ENCODE results near the gene ANXA6. TPM values are rescaled to one million over a fixed set of nuclear protein-coding genes. Genes with fewer than 3 reads are reported as not detected.

The ANXA6 gene
- total and polyA plus RNA-seq, 2 donors from 2014 or later = 107 to 183 TPM

DNA sequence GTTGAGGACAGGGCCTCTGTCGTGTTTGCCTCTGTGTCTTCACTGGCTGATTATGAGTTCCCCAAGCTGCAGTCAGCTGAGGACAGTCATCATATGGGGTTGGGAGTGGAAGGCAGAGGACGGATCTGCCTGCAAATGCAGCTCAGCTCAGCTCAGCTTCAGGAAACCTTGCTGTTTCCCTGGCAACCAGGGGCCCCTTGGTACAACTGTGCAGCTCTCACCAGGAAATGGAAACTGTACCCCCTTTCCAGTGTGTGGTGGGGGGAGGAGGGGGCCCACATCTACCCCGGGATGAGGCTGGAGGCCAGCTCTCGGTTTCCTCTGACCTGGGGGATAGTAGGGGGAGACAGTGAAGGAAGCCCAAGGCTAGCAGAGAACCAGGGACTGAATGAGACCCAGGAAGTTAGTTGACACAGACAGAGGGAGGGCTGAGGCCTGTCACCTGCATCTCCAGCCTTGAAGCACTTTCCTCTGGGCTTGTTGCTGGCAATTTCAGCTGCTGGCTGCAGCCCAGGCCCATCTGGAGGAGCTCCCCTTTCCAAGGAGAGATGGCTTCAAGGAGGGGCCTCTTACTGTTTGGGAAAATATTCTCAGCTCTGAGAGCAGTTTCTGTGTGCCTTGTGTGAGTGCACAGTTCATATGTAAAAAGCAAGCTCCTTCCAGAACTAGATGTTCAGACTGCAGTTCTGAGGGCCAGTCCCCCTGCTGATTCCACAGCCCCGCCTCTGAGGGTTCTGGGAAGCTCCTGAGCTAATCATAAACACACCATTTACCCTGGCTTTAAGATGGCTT, 6.9 kb downstream of the ANXA6 start:
- Histone ChIP-seq H3K4me3 (ENCODE audit: low read length in 3 of 3) (no peak overlapping the region), H3K36me3 (ENCODE audit: control insufficient read depth in 2 of 3, insufficient read depth in 3 of 3, low read length in 3 of 3) (peaks cover 0 to 3% (median 0%) of the 10 kb centered on the region in 3 donors), H3K9me3 (ENCODE audit: control insufficient read depth in 2 of 3, insufficient read depth in 1 of 3, low read length in 3 of 3) (no peaks in the 10 kb centered on the region), H3K9ac (ENCODE audit: low read length in 3 of 3) (peak overlapping the region in 2 of 3 donors; percentile 6 to 30), H3K4me1 (ENCODE audit: control insufficient read depth in 2 of 3, insufficient read depth in 2 of 3, low read depth in 1 of 3, low read length in 3 of 3) (peaks cover 6 to 36% (median 30%) of the 10 kb centered on the region in 3 donors), H3K27ac (ENCODE audit: low read depth in 2 of 2, low read length in 2 of 2) (peak overlapping the region in 1 of 2 donors; percentile 59), H3K27me3 (ENCODE audit: control insufficient read depth, insufficient read depth, low read length) (no peaks in the 10 kb centered on the region)
- TF ChIP-seq CTCF (IDR thresholded peaks at IDR 0.05; ENCODE audit: borderline replicate concordance, extremely low read depth, insufficient read depth) = no peak
- DNase-seq = peak; percentile 77 to 87 (median 80)
- no peak for FAIRE-seq
- intact Hi-C loops (cut with DNase I) = no loop called here

- no peak for DNase-seq
- Histone ChIP-seq H3K27me3 (ENCODE audit: control insufficient read depth, insufficient read depth, low read length) (no peaks in the 10 kb centered on the region), H3K4me3 (ENCODE audit: low read length in 3 of 3) (no peak overlapping the region), H3K27ac (ENCODE audit: low read depth in 2 of 2, low read length in 2 of 2) (no peak overlapping the region), H3K36me3 (ENCODE audit: control insufficient read depth in 2 of 3, insufficient read depth in 3 of 3, low read length in 3 of 3) (peaks cover 0 to 8% (median 4%) of the 10 kb centered on the region in 3 donors), H3K9me3 (ENCODE audit: control insufficient read depth in 2 of 3, insufficient read depth in 1 of 3, low read length in 3 of 3) (no peaks in the 10 kb centered on the region), H3K9ac (ENCODE audit: low read length in 3 of 3) (no peak overlapping the region), H3K4me1 (ENCODE audit: control insufficient read depth in 2 of 3, insufficient read depth in 2 of 3, low read depth in 1 of 3, low read length in 3 of 3) (peaks cover 6 to 37% (median 19%) of the 10 kb centered on the region in 3 donors)
- intact Hi-C loops (cut with DNase I) = no loop called here
- TF ChIP-seq CTCF (IDR thresholded peaks at IDR 0.05; ENCODE audit: borderline replicate concordance, extremely low read depth, insufficient read depth) = no peak
- no peak for FAIRE-seq
Measured at GRCh38 chr5:151148583-151148982, 9.0 kb downstream of the ANXA6 start.

DNA sequence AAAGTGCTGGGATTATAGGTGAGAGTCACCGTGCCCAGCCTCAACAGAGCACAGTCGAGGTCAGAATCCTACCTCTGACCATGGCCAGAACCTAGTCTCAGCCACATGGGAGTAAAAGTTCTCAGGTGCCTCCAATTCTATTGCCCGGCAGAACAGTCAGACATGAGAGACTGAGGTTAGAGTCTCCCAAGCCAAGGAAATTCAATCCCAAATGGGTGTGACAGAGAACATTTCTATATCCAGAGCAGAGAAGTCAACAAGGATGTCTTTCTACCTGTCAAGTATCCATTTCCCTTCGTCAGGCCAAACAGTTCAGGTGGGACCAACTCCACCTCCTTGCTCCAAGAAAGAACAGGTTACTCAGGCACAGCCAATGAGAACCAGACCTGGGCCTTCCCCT, 10.5 kb downstream of the ANXA6 start:
- no peak overlapping the region for H3K9ac ChIP-seq (ENCODE audit: low read length in 3 of 3)
- H3K36me3 ChIP-seq (ENCODE audit: control insufficient read depth in 2 of 3, insufficient read depth in 3 of 3, low read length in 3 of 3) = peaks cover 0 to 8% (median 4%) of the 10 kb centered on the region in 3 donors
- intact Hi-C loops (cut with DNase I) = no loop called here
- no peaks in the 10 kb centered on the region for H3K27me3 ChIP-seq (ENCODE audit: control insufficient read depth, insufficient read depth, low read length)
- H3K9me3 ChIP-seq (ENCODE audit: control insufficient read depth in 2 of 3, insufficient read depth in 1 of 3, low read length in 3 of 3) = no peaks in the 10 kb centered on the region
- H3K27ac ChIP-seq (ENCODE audit: low read depth in 2 of 2, low read length in 2 of 2) = no peak overlapping the region
- peaks cover 6 to 35% (median 19%) of the 10 kb centered on the region in 3 donors for H3K4me1 ChIP-seq (ENCODE audit: control insufficient read depth in 2 of 3, insufficient read depth in 2 of 3, low read depth in 1 of 3, low read length in 3 of 3)
- FAIRE-seq (no peak), DNase-seq (no peak)
- no peak for TF ChIP-seq CTCF (IDR thresholded peaks at IDR 0.05; ENCODE audit: borderline replicate concordance, extremely low read depth, insufficient read depth)
- no peak overlapping the region for H3K4me3 ChIP-seq (ENCODE audit: low read length in 3 of 3)

Data from kidney (tissue), 14 donors.